ENCODE results near the gene KIF20A.
A peak's percentile ranks its signal among the peaks of the same experiment; 100 is the strongest.
"Not testable (repeated sequence)": the region's sequence is repeated elsewhere in the genome, so short reads cannot be mapped to it uniquely, and the experiment has no call there.

Gene KIF20A

GRCh38 chr5:138178516-138179276 is at the start of gene KIF20A, which contains the start of gene BRD8:
TSS of gene KIF20A (plus strand) at chr5:138179112. CDS start at chr5:138179681, 569 bp downstream.
TSS of gene BRD8 (minus strand) at chr5:138178630. CDS start at chr5:138178614, 16 bp downstream.
- DNase-seq (ENCODE audit: low read depth): peak; percentile 84

- DNase-seq (ENCODE audit: low read depth): no peak
Measured at GRCh38 chr5:138129347-138129746, 49.6 kb upstream of the KIF20A start.

- no peak for DNase-seq (ENCODE audit: low read depth)
Measured at GRCh38 chr5:138132543-138132942, 46.4 kb upstream of the KIF20A start.

GRCh38 chr5:138138949-138139780 is 39.7 kb upstream of the KIF20A start, which contains the start of gene NME5:
TSS of gene NME5 (minus strand) at chr5:138139428. CDS start at chr5:138138780, 648 bp downstream.
- DNase-seq (ENCODE audit: low read depth): no peak

- DNase-seq (ENCODE audit: low read depth): no peak
Measured at GRCh38 chr5:138139781-138140090, 39.2 kb upstream of the KIF20A start.

- DNase-seq (ENCODE audit: low read depth): no peak
Measured at GRCh38 chr5:138140268-138140667, 38.6 kb upstream of the KIF20A start.

GRCh38 chr5:138141734-138142133 is 37.2 kb upstream of the KIF20A start:
- no peak for DNase-seq (ENCODE audit: low read depth)

- DNase-seq (ENCODE audit: low read depth): not testable (repeated sequence)
Measured at GRCh38 chr5:138143578-138143977, 35.3 kb upstream of the KIF20A start.

GRCh38 chr5:138148811-138149210 is 30.1 kb upstream of the KIF20A start:
- DNase-seq (ENCODE audit: low read depth): no peak

- DNase-seq (ENCODE audit: low read depth): no peak
Measured at GRCh38 chr5:138149530-138149929, 29.4 kb upstream of the KIF20A start.

- not testable (repeated sequence) for DNase-seq (ENCODE audit: low read depth)
Measured at GRCh38 chr5:138155977-138156376, 22.9 kb upstream of the KIF20A start.

- no peak for DNase-seq (ENCODE audit: low read depth)
Measured at GRCh38 chr5:138157626-138158025, 21.3 kb upstream of the KIF20A start.

- DNase-seq (ENCODE audit: low read depth): no peak
Measured at GRCh38 chr5:138159666-138160065, 19.2 kb upstream of the KIF20A start.

- DNase-seq (ENCODE audit: low read depth): no peak
Measured at GRCh38 chr5:138160706-138161105, 18.2 kb upstream of the KIF20A start.

- DNase-seq (ENCODE audit: low read depth): no peak
Measured at GRCh38 chr5:138163721-138164120, 15.2 kb upstream of the KIF20A start.

GRCh38 chr5:138169124-138169523 is 9.8 kb upstream of the KIF20A start:
- DNase-seq (ENCODE audit: low read depth): no peak

- DNase-seq (ENCODE audit: low read depth): no peak
Measured at GRCh38 chr5:138170299-138170698, 8.6 kb upstream of the KIF20A start.

- DNase-seq (ENCODE audit: low read depth): no peak
Measured at GRCh38 chr5:138177941-138178515, 884 bp upstream of the KIF20A start.

GRCh38 chr5:138179277-138179857 is 455 bp downstream of the KIF20A start:
- no peak for DNase-seq (ENCODE audit: low read depth)

GRCh38 chr5:138180183-138180782 is 1.4 kb downstream of the KIF20A start:
- no peak for DNase-seq (ENCODE audit: low read depth)

GRCh38 chr5:138180841-138181240 is 1.9 kb downstream of the KIF20A start:
- DNase-seq (ENCODE audit: low read depth): no peak

GRCh38 chr5:138182808-138183207 is 3.9 kb downstream of the KIF20A start:
- DNase-seq (ENCODE audit: low read depth): no peak
